Colon (tissue), 2 donors: ENCODE measurements around the gene WWOX.

Experiments used
- FAIRE-seq: peaks from 2 replicates; lab custom pipeline; 2012; peaks lifted over from hg19 to GRCh38; lab: Jason Lieb, UNC
- donor health status: control.
- donor health status: control.

Gene WWOX

GRCh38 chr16:78918805-78919305 lies 819.4 kb downstream of the WWOX start:
- FAIRE-seq = no peak

GRCh38 chr16:78919852-78920251 lies 820.4 kb downstream of the WWOX start:
- FAIRE-seq = no peak

GRCh38 chr16:78920621-78921020 lies 821.2 kb downstream of the WWOX start:
- no peak for FAIRE-seq

GRCh38 chr16:78925083-78925767 lies 825.8 kb downstream of the WWOX start:
- FAIRE-seq = no peak

- FAIRE-seq = no peak
These were observed 827.3 kb downstream of the WWOX start for GRCh38 chr16:78926723-78927210.

- FAIRE-seq = no peak
These were observed 828.3 kb downstream of the WWOX start for GRCh38 chr16:78927766-78928165.

GRCh38 chr16:78929841-78930240 lies 830.4 kb downstream of the WWOX start:
- FAIRE-seq = no peak

- no peak for FAIRE-seq
These were observed 831.1 kb downstream of the WWOX start for GRCh38 chr16:78930561-78930960.

- no peak for FAIRE-seq
These were observed 831.8 kb downstream of the WWOX start for GRCh38 chr16:78931267-78931666.

- FAIRE-seq = no peak
These were observed 832.2 kb downstream of the WWOX start for GRCh38 chr16:78931678-78932077.

- no peak for FAIRE-seq
These were observed 833.0 kb downstream of the WWOX start for GRCh38 chr16:78932355-78932943.

- FAIRE-seq = no peak
These were observed 836.6 kb downstream of the WWOX start for GRCh38 chr16:78936060-78936459.

GRCh38 chr16:78939597-78939996 lies 840.1 kb downstream of the WWOX start:
- no peak for FAIRE-seq

- FAIRE-seq = no peak
These were observed 843.3 kb downstream of the WWOX start for GRCh38 chr16:78942625-78943245.

GRCh38 chr16:78945336-78945735 lies 845.9 kb downstream of the WWOX start:
- FAIRE-seq = no peak

GRCh38 chr16:78946556-78946955 lies 847.1 kb downstream of the WWOX start:
- FAIRE-seq = no peak

- no peak for FAIRE-seq
These were observed 851.3 kb downstream of the WWOX start for GRCh38 chr16:78950768-78951167.

GRCh38 chr16:78952630-78953029 lies 853.2 kb downstream of the WWOX start:
- no peak for FAIRE-seq

GRCh38 chr16:78953526-78953925 lies 854.1 kb downstream of the WWOX start:
- FAIRE-seq = no peak

GRCh38 chr16:78955206-78955605 lies 855.8 kb downstream of the WWOX start:
- FAIRE-seq = no peak

GRCh38 chr16:78956859-78957258 lies 857.4 kb downstream of the WWOX start:
- FAIRE-seq = no peak

- FAIRE-seq = no peak
These were observed 858.1 kb downstream of the WWOX start for GRCh38 chr16:78957317-78958100.

- no peak for FAIRE-seq
These were observed 862.0 kb downstream of the WWOX start for GRCh38 chr16:78961464-78961863.
